CD4-positive, alpha-beta memory T cell (primary cell): ENCODE measurements around the gene DHRS7. TPM values are rescaled to one million over a fixed set of nuclear protein-coding genes. Genes with fewer than 3 reads are reported as not detected.

ENCODE experiments used
- CTCF ChIA-PET: fragments of 350-600 bp; sonication (Branson Sonifier 250); formaldehyde crosslinking; loops from one replicate; lab custom pipeline; 2021; ENCODE audit warnings: inconsistent platforms; ENCODE audit not compliant: partially characterized antibody; lab: Charles Lee
- POLR2A ChIA-PET: fragments of 350-600 bp; sonication (Branson Sonifier 250); formaldehyde crosslinking; loops from one replicate; lab custom pipeline; 2021; ENCODE audit not compliant: partially characterized antibody; lab: Charles Lee
- DNase-seq, 5 donors: peaks; one replicate each; pipeline versions ENCODE4 v3.0.0 to v3.0.0-alpha.2; 2020 to 2022; ENCODE audit warnings: mixed read lengths in 1 of 5
- H3K27ac ChIP-seq: one replicate; pipeline ENCODE4 v1.7.0; 2013; ENCODE audit warnings: low read depth, low read length
- H3K27me3 ChIP-seq: 2 replicates; pipeline ENCODE4 v1.7.0; 2013; ENCODE audit warnings: mild to moderate bottlenecking, low read length, moderate library complexity; ENCODE audit not compliant: insufficient read depth
- H3K36me3 ChIP-seq: 2 replicates; pipeline ENCODE4 v1.7.0; 2013; ENCODE audit warnings: mild to moderate bottlenecking, low read length, moderate library complexity; ENCODE audit not compliant: insufficient read depth
- H3K4me1 ChIP-seq: 2 replicates; pipeline ENCODE4 v1.7.0; 2013; ENCODE audit warnings: mild to moderate bottlenecking, low read length, moderate library complexity; ENCODE audit not compliant: insufficient read depth
- H3K4me3 ChIP-seq, 2 donors: one replicate each; pipeline ENCODE4 v1.7.0; 2013; ENCODE audit warnings: low read length in 2 of 2, mild to moderate bottlenecking in 1 of 2
- H3K9me3 ChIP-seq, 2 donors: one replicate each; pipeline ENCODE4 v1.7.0; 2013; ENCODE audit warnings: low read length in 2 of 2, control low read depth in 1 of 2; ENCODE audit not compliant: control insufficient read depth in 1 of 2
- H3K27ac Mint-ChIP-seq, 7 donors: one replicate each; pipeline ENCODE4 v1.8.0; 2020 to 2021; ENCODE audit warnings: mixed read lengths in 7 of 7, mild to moderate bottlenecking in 6 of 7, inconsistent platforms in 3 of 7, moderate library complexity in 3 of 7
- H3K27me3 Mint-ChIP-seq, 2 donors: one replicate each; pipeline ENCODE4 v1.8.0; 2020 to 2021; ENCODE audit warnings: mixed read lengths in 2 of 2
- H3K36me3 Mint-ChIP-seq, 2 donors: one replicate each; pipeline ENCODE4 v1.8.0; 2020 to 2021; ENCODE audit warnings: mixed read lengths in 2 of 2, inconsistent platforms in 1 of 2, mild to moderate bottlenecking in 1 of 2
- H3K4me1 Mint-ChIP-seq, 4 donors: one replicate each; pipeline ENCODE4 v1.8.0; 2020 to 2021; ENCODE audit warnings: mixed read lengths in 4 of 4, mild to moderate bottlenecking in 1 of 4
- H3K4me3 Mint-ChIP-seq, 8 donors: one replicate each; pipeline ENCODE4 v1.8.0; 2020 to 2021; ENCODE audit warnings: mixed read lengths in 8 of 8, mild to moderate bottlenecking in 7 of 8, moderate library complexity in 6 of 8, inconsistent platforms in 3 of 8
- H3K9me3 Mint-ChIP-seq, 8 donors: one replicate each; pipeline ENCODE4 v1.8.0; 2020 to 2021; ENCODE audit warnings: mixed read lengths in 8 of 8, mild to moderate bottlenecking in 5 of 8, inconsistent platforms in 3 of 8, moderate library complexity in 1 of 8
- intact Hi-C: fragments of 100-400 bp; cut with micrococcal nuclease; formaldehyde crosslinking; loops from one replicate; pipeline ENCODE4 v1.15.1; 2023
- polyA plus RNA-seq, 2 donors: library from polyadenylated mRNA; unstranded; fragments of 300-500 nt; fragmentation: Illumina TruSeq; gene quantifications; one replicate each; pipeline ENCODE4 v1.2.3, GENCODE V29; 2021
- total RNA-seq, 2 experiments: library from RNA; stranded (reverse); gene quantifications; one replicate each; pipeline ENCODE4 v1.2.3, GENCODE V29; 2021

The DHRS7 gene
- total and polyA plus RNA-seq, 4 experiments from 2014 or later: 63.5 to 386 (median 141) TPM

GRCh38 chr14:60165547-60165876, 314 bp upstream of the DHRS7 start:
- ChIA-PET CTCF (interaction anchor here (0.8 to 9.3 kb wide), 14 partner anchors 9 to 200 kb away, joined by 3 to 102 read pairs (median 8); partner anchors contain the start of genes PCNX4 and PPM1A), POLR2A (interaction anchor here (0.8 to 7.3 kb wide), 19 partner anchors 13 to 977 kb away, joined by 3 to 121 read pairs (median 5); partner anchors contain the start of genes DAAM1, JKAMP, L3HYPDH and PCNX4)
- peak overlapping the region; percentile 83 to 99 (median 90) for H3K4me3 Mint-ChIP-seq
- Histone ChIP-seq H3K4me3 (peak overlapping the region in 1 of 2 donors; percentile 74), H3K27ac (peak overlapping the region; percentile 82), H3K36me3 (no peaks in the 10 kb centered on the region), H3K4me1 (peaks cover 51% of the 10 kb centered on the region), H3K27me3 (no peaks in the 10 kb centered on the region), H3K9me3 (no peaks in the 10 kb centered on the region)
- no peaks in the 10 kb centered on the region for H3K27me3 Mint-ChIP-seq
- H3K4me1 Mint-ChIP-seq: peaks cover 33 to 53% (median 45%) of the 10 kb centered on the region in 4 donors
- peaks cover 3 to 19% of the 10 kb centered on the region in 2 donors for H3K36me3 Mint-ChIP-seq
- no peak for DNase-seq
- intact Hi-C loops: loop anchor here (1.0 to 2.0 kb wide), 5 partner anchors 19 to 977 kb away; partner anchors contain the start of genes DAAM1 and PCNX4
- H3K9me3 Mint-ChIP-seq: no peaks in the 10 kb centered on the region
- peak overlapping the region; percentile 95 to 99 (median 97) for H3K27ac Mint-ChIP-seq

GRCh38 chr14:60164404-60164711, 840 bp downstream of the DHRS7 start:
- intact Hi-C loops: loop anchor here (1.0 to 2.0 kb wide), 3 partner anchors 12 to 976 kb away; partner anchors contain the start of genes DAAM1 and PPM1A
- POLR2A ChIA-PET: interaction anchor here (0.8 to 7.3 kb wide), 11 partner anchors 11 to 680 kb away, joined by 3 to 121 read pairs (median 7); partner anchors contain the start of genes JKAMP, L3HYPDH, PCNX4 and PPM1A
- H3K9me3 ChIP-seq: no peaks in the 10 kb centered on the region
- Mint-ChIP-seq H3K4me3 (peak overlapping the region; percentile 96 to 99 (median 99)), H3K36me3 (peaks cover 3 to 23% of the 10 kb centered on the region in 2 donors), H3K27ac (peak overlapping the region; percentile 97 to 99 (median 99)), H3K9me3 (no peaks in the 10 kb centered on the region), H3K4me1 (peaks cover 41 to 61% (median 52%) of the 10 kb centered on the region in 4 donors), H3K27me3 (no peaks in the 10 kb centered on the region)
- H3K36me3 ChIP-seq: no peaks in the 10 kb centered on the region
- no peaks in the 10 kb centered on the region for H3K27me3 ChIP-seq
- H3K27ac ChIP-seq: peak overlapping the region; percentile 82
- CTCF ChIA-PET: interaction anchor here (0.8 to 9.3 kb wide), 10 partner anchors 11 to 587 kb away, joined by 3 to 102 read pairs (median 16); partner anchors contain the start of gene PPM1A
- H3K4me3 ChIP-seq: peak overlapping the region; percentile 74 to 76
- no peak for DNase-seq
- H3K4me1 ChIP-seq: peaks cover 59% of the 10 kb centered on the region

- H3K9me3 Mint-ChIP-seq: no peaks in the 10 kb centered on the region
- peak overlapping the region; percentile 96 to 99 (median 99) for H3K4me3 Mint-ChIP-seq
- H3K27ac ChIP-seq: peak overlapping the region; percentile 82
- H3K27me3 ChIP-seq: no peaks in the 10 kb centered on the region
- peak overlapping the region in 1 of 2 donors; percentile 74 for H3K4me3 ChIP-seq
- POLR2A ChIA-PET: interaction anchor here (0.6 to 7.3 kb wide), 7 partner anchors 11 to 199 kb away, joined by 3 to 121 read pairs (median 40); partner anchors contain the start of genes PCNX4 and PPM1A
- no peaks in the 10 kb centered on the region for H3K9me3 ChIP-seq
- no peaks in the 10 kb centered on the region for H3K36me3 ChIP-seq
- no peaks in the 10 kb centered on the region for H3K27me3 Mint-ChIP-seq
- peaks cover 3 to 23% of the 10 kb centered on the region in 2 donors for H3K36me3 Mint-ChIP-seq
- intact Hi-C loops: loop anchor here (1.0 to 2.0 kb wide), 3 partner anchors 11 to 975 kb away; partner anchors contain the start of genes DAAM1 and PPM1A
- CTCF ChIA-PET: interaction anchor here (1.1 to 9.3 kb wide), 6 partner anchors 10 to 199 kb away, joined by 3 to 102 read pairs (median 49); no protein-coding TSS in a partner anchor
- H3K4me1 Mint-ChIP-seq: peaks cover 45 to 68% (median 58%) of the 10 kb centered on the region in 4 donors
- H3K27ac Mint-ChIP-seq: peak overlapping the region in 4 of 7 donors; percentile 82 to 99 (median 99)
- DNase-seq: no peak
- peaks cover 66% of the 10 kb centered on the region for H3K4me1 ChIP-seq
Observed at GRCh38 chr14:60163693-60164092, 1.5 kb downstream of the DHRS7 start.

- no peak overlapping the region for H3K27ac ChIP-seq
- H3K36me3 ChIP-seq: no peaks in the 10 kb centered on the region
- Mint-ChIP-seq H3K27ac (peak overlapping the region; percentile 49 to 93 (median 89)), H3K9me3 (peaks cover 0 to 3% (median 0%) of the 10 kb centered on the region in 8 donors), H3K36me3 (peaks cover 3 to 27% of the 10 kb centered on the region in 2 donors), H3K27me3 (no peaks in the 10 kb centered on the region), H3K4me1 (peaks cover 54 to 86% (median 72%) of the 10 kb centered on the region in 4 donors), H3K4me3 (peak overlapping the region in 5 of 8 donors; percentile 5 to 70 (median 56))
- peaks cover 82% of the 10 kb centered on the region for H3K4me1 ChIP-seq
- H3K27me3 ChIP-seq: no peaks in the 10 kb centered on the region
- no peaks in the 10 kb centered on the region for H3K9me3 ChIP-seq
- no peak for DNase-seq
- ChIA-PET CTCF (interaction anchor here (0.6 to 9.3 kb wide), 6 partner anchors 8 to 197 kb away, joined by 3 to 102 read pairs (median 22); no protein-coding TSS in a partner anchor), POLR2A (interaction anchor here (1.0 to 7.3 kb wide), 4 partner anchors 8 to 87 kb away, joined by 3 to 121 read pairs (median 52); partner anchors contain the start of gene PPM1A)
- intact Hi-C loops: no loop called here
- no peak overlapping the region for H3K4me3 ChIP-seq
Observed at GRCh38 chr14:60161196-60162107, 3.7 kb downstream of the DHRS7 start.

- Mint-ChIP-seq H3K36me3 (peaks cover 9 to 30% of the 10 kb centered on the region in 2 donors), H3K9me3 (peaks cover 0 to 3% (median 0%) of the 10 kb centered on the region in 8 donors), H3K27ac (peak overlapping the region; percentile 22 to 91 (median 74)), H3K4me1 (peaks cover 51 to 86% (median 72%) of the 10 kb centered on the region in 4 donors), H3K4me3 (peak overlapping the region in 2 of 8 donors; percentile 9 to 28), H3K27me3 (no peaks in the 10 kb centered on the region)
- H3K4me1 ChIP-seq: peaks cover 79% of the 10 kb centered on the region
- H3K27ac ChIP-seq: no peak overlapping the region
- no peak overlapping the region for H3K4me3 ChIP-seq
- ChIA-PET POLR2A (interaction anchor here (0.8 to 7.3 kb wide), 3 partner anchors 7 to 88 kb away, joined by 5 to 121 read pairs (median 101); partner anchors contain the start of gene PPM1A), CTCF (interaction anchor here (1.0 to 9.3 kb wide), 5 partner anchors 7 to 1114 kb away, joined by 3 to 102 read pairs (median 4); no protein-coding TSS in a partner anchor)
- no peak for DNase-seq
- H3K27me3 ChIP-seq: no peaks in the 10 kb centered on the region
- no peaks in the 10 kb centered on the region for H3K36me3 ChIP-seq
- intact Hi-C loops: no loop called here
- H3K9me3 ChIP-seq: no peaks in the 10 kb centered on the region
Observed at GRCh38 chr14:60160422-60160821, 4.8 kb downstream of the DHRS7 start.

- CTCF ChIA-PET: interaction anchor here (1.1 to 5.5 kb wide), 3 partner anchors 8 to 88 kb away, joined by 3 to 57 read pairs (median 14); partner anchors contain the start of gene DHRS7
- no peak for DNase-seq
- POLR2A ChIA-PET: interaction anchor here (1.0 to 6.8 kb wide), 3 partner anchors 9 to 94 kb away, joined by 3 to 121 read pairs (median 9); partner anchors contain the start of genes DHRS7, PCNX4 and PPM1A
Observed at GRCh38 chr14:60154671-60155070, 10.5 kb downstream of the DHRS7 start.

More at GRCh38 chr14:60154671-60155070, 10.5 kb downstream of the DHRS7 start:
- no peaks in the 10 kb centered on the region for H3K9me3 ChIP-seq
- H3K4me1 Mint-ChIP-seq: peaks cover 55 to 80% (median 69%) of the 10 kb centered on the region in 4 donors
- no peaks in the 10 kb centered on the region for H3K36me3 ChIP-seq
- H3K27me3 Mint-ChIP-seq: no peaks in the 10 kb centered on the region
- H3K9me3 Mint-ChIP-seq: peaks cover 0 to 3% (median 0%) of the 10 kb centered on the region in 8 donors
- intact Hi-C loops: loop anchor here (5.0 kb wide), 1 partner anchor 37 kb away; no protein-coding TSS in a partner anchor
- peaks cover 77% of the 10 kb centered on the region for H3K4me1 ChIP-seq
- H3K27me3 ChIP-seq: no peaks in the 10 kb centered on the region
- peak overlapping the region in 7 of 8 donors; percentile 1 to 69 (median 29) for H3K4me3 Mint-ChIP-seq
- no peak overlapping the region for H3K4me3 ChIP-seq
- peak overlapping the region; percentile 44 to 92 (median 81) for H3K27ac Mint-ChIP-seq
- H3K36me3 Mint-ChIP-seq: peaks cover 24 to 59% of the 10 kb centered on the region in 2 donors
- H3K27ac ChIP-seq: peak overlapping the region; percentile 27
